HUES64 (cell line): ENCODE data around the gene BEND3. TPM values are rescaled to one million over a fixed set of nuclear protein-coding genes. Genes with fewer than 3 reads are reported as not detected.
"Not testable (repeated sequence)": the region's sequence is repeated elsewhere in the genome, so short reads cannot be mapped to it uniquely, and the experiment has no call there.

Source experiments
- H3K27ac ChIP-seq: 2 replicates; pipeline ENCODE4 v1.7.0; 2013; ENCODE audit warnings: low read depth, low read length, inconsistent platforms
- H3K27me3 ChIP-seq: 2 replicates; pipeline ENCODE4 v1.6.1; 2013; ENCODE audit warnings: mild to moderate bottlenecking, low read length; ENCODE audit not compliant: insufficient read depth
- H3K36me3 ChIP-seq: 2 replicates; pipeline ENCODE4 v1.6.1; 2013; ENCODE audit warnings: mild to moderate bottlenecking, low read length; ENCODE audit not compliant: insufficient read depth
- H3K4me1 ChIP-seq: 2 replicates; pipeline ENCODE4 v1.6.1; 2013; ENCODE audit warnings: mild to moderate bottlenecking, low read length, moderate library complexity; ENCODE audit not compliant: insufficient read depth
- H3K4me3 ChIP-seq: 2 replicates; pipeline ENCODE4 v1.5.1; 2013; ENCODE audit warnings: mild to moderate bottlenecking, low read length, moderate library complexity
- H3K9ac ChIP-seq: 2 replicates; pipeline ENCODE4 v1.6.1; 2013; ENCODE audit warnings: mild to moderate bottlenecking, low read depth, low read length
- H3K9me3 ChIP-seq: 2 replicates; pipeline ENCODE4 v1.6.1; 2013; ENCODE audit warnings: low read depth, low read length; ENCODE audit not compliant: insufficient read depth
- WGBS: fragments of 150-250, 120-280 bp; methylation state at CpG from one replicate; pipeline ENCODE4 v1.1.7; 2013; ENCODE audit warnings: missing lambda C conversion rate; 5-methylcytosine and 5-hydroxymethylcytosine counted together
- polyA plus RNA-seq, 2 experiments: library from polyadenylated mRNA; stranded (reverse); fragments of 50-300 nt; gene quantifications; one replicate each; pipeline ENCODE4 v1.2.3, GENCODE V29; 2013

Gene BEND3
- polyA plus RNA-seq (2013, experiment 1 of 2): 20.8 TPM
- 16.9 TPM for polyA plus RNA-seq (2013, experiment 2 of 2)

GRCh38 chr6:107114926-107115694 is at the start of gene BEND3:
BEND3 (minus strand) TSS chr6:107115515; CDS start chr6:107099285, 16,230 bp downstream.
- H3K36me3 ChIP-seq: no peaks in the 10 kb centered on the region
- H3K4me3 ChIP-seq: peak within 1 kb of the TSS; percentile 54
- H3K27me3 ChIP-seq: no peaks in the 10 kb centered on the region
- no peaks in the 10 kb centered on the region for H3K9me3 ChIP-seq
- WGBS: under 1% methylated on average over 107 of the region's 109 CpGs
- H3K4me1 ChIP-seq: peaks cover 34% of the 10 kb centered on the region
- peak within 1 kb of the TSS; percentile 100 for H3K27ac ChIP-seq
- H3K9ac ChIP-seq: peak within 1 kb of the TSS; percentile 100

GRCh38 chr6:107164299-107164698 is 49.0 kb upstream of the BEND3 start:
- not testable (repeated sequence) for H3K4me1 ChIP-seq, H3K4me3 ChIP-seq, H3K27me3 ChIP-seq, H3K9me3 ChIP-seq, H3K9ac ChIP-seq, H3K36me3 ChIP-seq, H3K27ac ChIP-seq
- WGBS: 96% methylated on average over 3 of the region's 5 CpGs

GRCh38 chr6:107161521-107161920 is 46.2 kb upstream of the BEND3 start:
- Histone ChIP-seq H3K9me3 (no peaks in the 10 kb centered on the region), H3K27ac (no peak overlapping the region), H3K9ac (no peak overlapping the region), H3K4me1 (0 out of 2 replicates have a peak, but pooled peaks cover 5% of the 10 kb centered on the region), H3K4me3 (no peak overlapping the region), H3K27me3 (no peaks in the 10 kb centered on the region), H3K36me3 (no peaks in the 10 kb centered on the region)
- WGBS: 97% methylated on average over 3 of the region's 3 CpGs

- 97% methylated on average over 2 of the region's 2 CpGs for WGBS
- no peaks in the 10 kb centered on the region for H3K27me3 ChIP-seq
- peaks cover 22% of the 10 kb centered on the region for H3K4me1 ChIP-seq
- no peak overlapping the region for H3K9ac ChIP-seq
- no peak overlapping the region for H3K4me3 ChIP-seq
- H3K9me3 ChIP-seq: no peaks in the 10 kb centered on the region
- no peak overlapping the region for H3K27ac ChIP-seq
- H3K36me3 ChIP-seq: no peaks in the 10 kb centered on the region
Observed at GRCh38 chr6:107156617-107157016, 41.3 kb upstream of the BEND3 start.

- H3K4me3 ChIP-seq: no peak overlapping the region
- H3K9me3 ChIP-seq: no peaks in the 10 kb centered on the region
- 68% methylated on average over 2 of the region's 2 CpGs for WGBS
- peaks cover 22% of the 10 kb centered on the region for H3K4me1 ChIP-seq
- H3K36me3 ChIP-seq: no peaks in the 10 kb centered on the region
- peak overlapping the region; percentile 41; the same call in 1 of the 2 replicates for H3K27ac ChIP-seq
- peak overlapping the region; percentile 54; the same call in 1 of the 2 replicates for H3K9ac ChIP-seq
- H3K27me3 ChIP-seq: no peaks in the 10 kb centered on the region
Observed at GRCh38 chr6:107154801-107155160, 39.5 kb upstream of the BEND3 start.

GRCh38 chr6:107154131-107154800 is 39.0 kb upstream of the BEND3 start:
- Histone ChIP-seq H3K27ac (peak overlapping the region; percentile 41; the same call in 1 of the 2 replicates), H3K4me3 (no peak overlapping the region)

GRCh38 chr6:107152638-107153430 is 37.5 kb upstream of the BEND3 start:
- no peaks in the 10 kb centered on the region for H3K36me3 ChIP-seq
- H3K9ac ChIP-seq: no peak overlapping the region
- H3K9me3 ChIP-seq: no peaks in the 10 kb centered on the region
- peaks cover 22% of the 10 kb centered on the region for H3K4me1 ChIP-seq
- H3K27me3 ChIP-seq: no peaks in the 10 kb centered on the region
- H3K4me3 ChIP-seq: no peak overlapping the region
- WGBS: 98% methylated on average over 8 of the region's 8 CpGs
- H3K27ac ChIP-seq: no peak overlapping the region

More at GRCh38 chr6:107154131-107154800, 39.0 kb upstream of the BEND3 start:
- H3K9ac ChIP-seq: peak overlapping the region; percentile 54; the same call in 1 of the 2 replicates
- WGBS: 63% methylated on average over 9 of the region's 12 CpGs
- H3K36me3 ChIP-seq: no peaks in the 10 kb centered on the region
- H3K4me1 ChIP-seq: peaks cover 22% of the 10 kb centered on the region
- H3K27me3 ChIP-seq: no peaks in the 10 kb centered on the region
- no peaks in the 10 kb centered on the region for H3K9me3 ChIP-seq

- H3K9me3 ChIP-seq: no peaks in the 10 kb centered on the region
- H3K9ac ChIP-seq: no peak overlapping the region
- no peak overlapping the region for H3K4me3 ChIP-seq
- H3K27ac ChIP-seq: no peak overlapping the region
- no peaks in the 10 kb centered on the region for H3K36me3 ChIP-seq
- 96% methylated on average over 3 of the region's 4 CpGs for WGBS
- no peaks in the 10 kb centered on the region for H3K27me3 ChIP-seq
- no peaks in the 10 kb centered on the region for H3K4me1 ChIP-seq
Observed at GRCh38 chr6:107144666-107145065, 29.4 kb upstream of the BEND3 start.

- Histone ChIP-seq H3K27me3 (no peaks in the 10 kb centered on the region), H3K4me1 (no peaks in the 10 kb centered on the region), H3K9me3 (no peaks in the 10 kb centered on the region), H3K4me3 (no peak overlapping the region), H3K36me3 (no peaks in the 10 kb centered on the region), H3K9ac (no peak overlapping the region), H3K27ac (no peak overlapping the region)
Observed at GRCh38 chr6:107144014-107144413, 28.7 kb upstream of the BEND3 start.

GRCh38 chr6:107140581-107140980 is 25.3 kb upstream of the BEND3 start:
- Histone ChIP-seq H3K36me3 (no peaks in the 10 kb centered on the region), H3K27me3 (no peaks in the 10 kb centered on the region), H3K4me3 (no peak overlapping the region), H3K4me1 (no peaks in the 10 kb centered on the region), H3K9ac (no peak overlapping the region), H3K9me3 (no peaks in the 10 kb centered on the region), H3K27ac (no peak overlapping the region)
- 98% methylated on average over 2 of the region's 3 CpGs for whole genome bisulfite sequencing

GRCh38 chr6:107136324-107136723 is 21.0 kb upstream of the BEND3 start:
- H3K9ac ChIP-seq, H3K4me3 ChIP-seq, H3K4me1 ChIP-seq, H3K36me3 ChIP-seq, H3K27me3 ChIP-seq, H3K27ac ChIP-seq, H3K9me3 ChIP-seq: not testable (repeated sequence)
- WGBS: 89% methylated on average over 3 of the region's 3 CpGs
